ENCODE data around the gene TRPC3. TPM values are rescaled to one million over a fixed set of nuclear protein-coding genes. Genes with fewer than 3 reads are reported as not detected.

Gene TRPC3
- total RNA-seq, result under 0.01 TPM in 1 of 2 replicates, not detected in the other

GRCh38 chr4:121951521-121952110 is at the start of gene TRPC3:
Gene TRPC3 (minus strand): TSS chr4:121952060. CDS start chr4:121951680, 380 bp downstream.

GRCh38 chr4:121869841-121870822 is 81.7 kb downstream of the TRPC3 start, which contains the start of gene BBS7:
Gene BBS7 (minus strand): TSS chr4:121870474. CDS start chr4:121870313, 161 bp downstream.

Other genes with a start within 250 kb of the TRPC3 start
- 0.09 and 0.33 TPM in 2 replicates for gene SMIM43, start 186.9 kb downstream of the TRPC3 start, total RNA-seq
- 26.1 and 27.3 TPM in 2 replicates for gene EXOSC9, start 150.7 kb downstream of the TRPC3 start, total RNA-seq
- 10.1 and 11.2 TPM in 2 replicates for gene CCNA2, start 128.2 kb downstream of the TRPC3 start, total RNA-seq
- 7.5 and 11.3 TPM in 2 replicates for gene BBS7, start 81.6 kb downstream of the TRPC3 start, total RNA-seq
- gene BLTP1, start 200.3 kb upstream of the TRPC3 start, total RNA-seq, result 106 and 117 TPM in 2 replicates